Activated T-cell treated with anti-CD3 and anti-CD28 coated beads, Interleukin-2, amount 50 U/mL, for 4 hours (primary cell): Measurements from ENCODE around the gene BDNF. TPM values are rescaled to one million over a fixed set of nuclear protein-coding genes. Genes with fewer than 3 reads are reported as not detected.

ENCODE experiments used
- ATAC-seq, 2 donors: fragments of 200-7000 bp; cut with Tn5 transposase; one replicate each; pipeline ENCODE4 v1.10.0; 2021
- DNase-seq: peaks from one replicate; pipeline ENCODE4 v3.0.0-alpha.2; 2020
- H3K27me3 Mint-ChIP-seq: one replicate; pipeline ENCODE4 v1.8.0; 2021; ENCODE audit warnings: low read depth, mixed read lengths
- H3K36me3 Mint-ChIP-seq: one replicate; pipeline ENCODE4 v1.8.0; 2022; ENCODE audit warnings: mixed read lengths; ENCODE audit not compliant: insufficient read depth
- H3K4me1 Mint-ChIP-seq: one replicate; pipeline ENCODE4 v1.8.0; 2021; ENCODE audit warnings: low read depth, mixed read lengths
- H3K4me3 Mint-ChIP-seq: one replicate; pipeline ENCODE4 v1.8.0; 2021; ENCODE audit warnings: mild to moderate bottlenecking, moderate library complexity, mixed read lengths
- H3K9me3 Mint-ChIP-seq: one replicate; pipeline ENCODE4 v1.8.0; 2021; ENCODE audit warnings: mixed read lengths
- total RNA-seq, 3 donors: library from RNA; stranded (reverse); gene quantifications; one replicate each; pipeline ENCODE4 v1.2.1, GENCODE V29; 2021

BDNF gene
- total RNA-seq, 3 donors from 2014 or later: 0.05 TPM; not detected in 2

DNA sequence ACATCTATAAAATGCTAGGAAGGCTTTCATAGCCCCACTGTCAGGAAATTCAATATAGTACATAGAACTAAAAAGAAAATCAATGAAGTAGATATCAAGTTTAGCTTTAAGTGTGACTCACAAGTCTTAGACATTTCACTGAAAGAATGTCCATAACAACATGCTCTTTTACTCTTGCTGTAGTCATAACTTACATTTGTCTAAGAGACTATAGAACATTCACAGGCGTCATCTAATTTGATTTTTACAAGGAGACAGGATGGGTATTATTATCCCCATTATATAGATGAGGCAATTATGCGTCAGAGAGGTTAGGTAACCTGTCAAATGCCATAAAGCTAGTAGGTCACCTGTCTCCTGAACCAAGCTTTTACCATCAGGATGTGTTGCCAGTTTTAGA, 36.9 kb downstream of the BDNF start:
- Mint-ChIP-seq H3K27me3 (no peaks in the 10 kb centered on the region), H3K4me3 (no peak overlapping the region), H3K36me3 (peaks cover 15% of the 10 kb centered on the region), H3K9me3 (peaks cover 13% of the 10 kb centered on the region), H3K4me1 (no peaks in the 10 kb centered on the region)
- DNase-seq: no peak
- no peak for ATAC-seq

DNA sequence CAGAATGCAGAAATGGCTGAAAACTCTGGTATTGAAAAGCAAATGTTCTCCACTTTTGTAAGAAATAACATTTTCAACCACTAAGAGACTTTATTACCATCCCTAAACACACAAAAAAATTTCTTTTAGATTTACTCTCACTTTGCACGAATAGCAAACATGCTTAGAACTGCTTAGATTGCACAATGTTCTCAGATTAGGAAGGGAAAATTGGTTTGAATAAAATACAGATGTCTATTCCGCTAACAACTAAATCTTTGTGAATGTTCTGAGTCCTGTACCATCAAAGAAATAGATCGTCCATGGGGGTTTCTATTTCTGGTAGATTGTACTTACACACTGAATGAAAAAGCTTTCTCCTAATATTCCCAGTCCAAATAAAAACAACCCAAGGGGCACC, 40.1 kb downstream of the BDNF start:
- DNase-seq: no peak
- Mint-ChIP-seq H3K27me3 (no peaks in the 10 kb centered on the region), H3K4me3 (no peak overlapping the region), H3K9me3 (peaks cover 12% of the 10 kb centered on the region), H3K4me1 (no peaks in the 10 kb centered on the region), H3K36me3 (peaks cover 20% of the 10 kb centered on the region)
- ATAC-seq: no peak

DNA sequence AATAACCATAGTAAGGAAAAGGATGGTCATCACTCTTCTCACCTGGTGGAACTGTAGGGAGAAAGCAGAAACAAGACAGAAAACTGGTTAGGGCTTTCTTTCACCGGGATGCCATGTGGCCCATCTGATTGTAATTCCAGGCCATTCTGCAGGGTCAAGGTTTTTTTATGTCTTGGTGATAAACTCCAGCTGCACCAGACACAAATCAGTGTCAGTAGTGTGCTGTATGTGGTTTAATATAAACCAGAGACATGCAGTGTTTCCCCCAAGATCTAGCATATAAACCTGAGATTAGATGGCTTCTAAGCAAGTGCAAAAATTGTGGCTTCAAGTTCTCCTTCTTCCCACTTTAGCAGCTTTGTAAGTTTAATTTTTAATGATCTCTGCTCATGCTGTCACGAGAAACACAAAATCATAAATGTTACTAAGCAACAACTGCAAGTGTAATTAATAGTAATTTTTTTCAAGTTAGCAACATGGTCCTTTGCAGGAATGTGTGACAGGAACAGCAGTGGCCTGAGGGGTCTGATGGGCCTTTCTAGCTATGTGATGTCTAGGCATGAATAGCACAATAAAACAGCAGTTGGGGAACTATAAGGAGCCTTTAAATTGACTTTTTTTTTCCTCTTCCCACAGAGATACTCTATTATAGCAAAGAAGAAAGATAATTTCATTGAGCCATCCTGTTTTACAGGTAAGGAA, 41.6 kb downstream of the BDNF start:
- Mint-ChIP-seq H3K4me1 (no peaks in the 10 kb centered on the region), H3K4me3 (no peak overlapping the region), H3K27me3 (no peaks in the 10 kb centered on the region), H3K36me3 (peaks cover 21% of the 10 kb centered on the region), H3K9me3 (peaks cover 12% of the 10 kb centered on the region)
- no peak for ATAC-seq
- no peak for DNase-seq

DNA sequence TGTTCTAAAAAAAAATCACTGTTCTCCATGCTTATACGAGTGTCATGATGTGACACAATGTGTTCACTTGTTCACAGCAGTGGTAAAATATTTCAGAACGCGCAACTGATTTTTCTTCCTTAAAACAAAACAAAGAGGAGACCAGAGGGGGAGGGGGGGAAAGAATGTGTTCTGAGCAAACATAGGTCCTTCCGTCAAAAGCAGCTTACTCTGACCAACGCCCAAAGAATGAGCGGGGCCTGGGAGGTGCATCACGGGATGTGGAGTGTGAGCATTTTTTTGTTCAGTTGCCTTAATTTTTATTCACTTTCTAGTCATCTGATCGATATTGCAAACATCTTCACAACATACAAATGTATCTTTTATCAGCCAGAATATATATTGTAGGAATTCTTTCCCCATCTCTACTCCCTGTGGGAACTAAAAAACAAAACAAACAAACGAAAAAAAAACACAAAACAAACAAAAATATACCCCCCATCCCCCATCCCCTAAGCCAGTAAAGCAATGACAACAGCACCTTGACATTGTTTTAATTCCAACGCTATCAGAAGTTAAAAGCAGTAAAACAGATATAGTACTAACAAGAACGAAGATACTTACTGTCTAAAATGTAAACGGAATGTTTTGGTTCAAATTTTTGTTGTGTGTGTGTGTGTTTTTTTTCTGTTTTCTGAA, 43.3 kb downstream of the BDNF start:
- ATAC-seq (no peak), DNase-seq (no peak)
- H3K9me3 Mint-ChIP-seq: peaks cover 12% of the 10 kb centered on the region
- peaks cover 17% of the 10 kb centered on the region for H3K36me3 Mint-ChIP-seq
- H3K4me1 Mint-ChIP-seq: no peaks in the 10 kb centered on the region
- H3K4me3 Mint-ChIP-seq: no peak overlapping the region
- H3K27me3 Mint-ChIP-seq: no peaks in the 10 kb centered on the region

DNA sequence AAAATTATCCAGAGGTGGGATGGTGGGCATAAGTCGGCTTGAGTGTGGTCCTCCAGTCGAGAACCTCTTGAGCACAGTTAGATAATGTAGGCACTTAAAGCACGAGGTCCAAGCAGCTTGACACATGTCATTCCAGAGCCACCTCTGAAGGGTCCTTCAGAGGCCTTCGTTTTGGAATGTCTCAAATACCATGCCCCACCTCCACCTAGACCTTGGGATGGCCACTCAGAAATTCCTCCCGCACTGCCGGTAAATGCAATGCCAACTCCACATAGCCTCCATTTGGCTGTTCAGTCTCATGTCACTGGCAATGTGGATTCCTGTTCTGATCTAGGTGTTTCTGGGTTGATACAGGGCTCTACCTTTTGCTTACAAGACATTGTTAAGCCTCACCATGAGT, 43.9 kb downstream of the BDNF start:
- no peak for ATAC-seq
- H3K4me3 Mint-ChIP-seq: no peak overlapping the region
- H3K36me3 Mint-ChIP-seq: peaks cover 12% of the 10 kb centered on the region
- no peak for DNase-seq
- peaks cover 8% of the 10 kb centered on the region for H3K9me3 Mint-ChIP-seq
- H3K4me1 Mint-ChIP-seq: no peaks in the 10 kb centered on the region
- H3K27me3 Mint-ChIP-seq: no peaks in the 10 kb centered on the region

DNA sequence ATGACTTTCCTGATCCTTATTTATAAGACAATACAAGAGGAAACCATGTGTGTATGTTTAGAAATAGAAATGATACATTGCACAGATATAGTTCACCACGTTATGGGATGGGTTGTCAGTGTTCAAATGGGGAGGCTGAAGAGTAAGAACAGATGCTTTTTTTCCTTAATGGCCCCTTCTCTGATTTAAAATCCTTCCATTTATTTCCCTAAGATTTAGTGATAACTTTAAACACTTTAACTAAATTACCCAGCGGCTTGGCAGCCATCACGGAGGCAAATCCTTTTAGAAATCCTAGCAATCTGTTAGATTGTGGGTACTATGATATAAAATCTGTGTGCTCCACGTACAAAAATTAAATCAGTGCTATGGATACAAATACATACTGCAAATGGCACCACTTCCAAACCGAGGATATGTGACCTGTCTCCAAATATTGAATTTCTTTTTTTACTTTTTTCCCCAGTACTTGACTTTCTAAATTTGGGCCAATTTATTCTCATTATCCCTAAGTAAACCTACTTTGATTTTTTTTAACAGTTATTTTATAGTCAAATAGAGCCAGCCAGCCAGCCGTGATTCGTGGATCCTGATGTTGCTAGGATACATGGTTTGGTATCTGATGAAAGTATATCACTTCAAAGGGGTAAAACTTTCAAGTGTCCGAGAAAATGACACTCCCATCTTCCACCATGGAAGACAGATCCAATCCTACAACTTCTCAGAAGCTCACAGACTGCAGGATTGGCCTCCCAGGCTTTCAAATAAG, 46.1 kb downstream of the BDNF start:
- DNase-seq (no peak), ATAC-seq (no peak)
- H3K4me1 Mint-ChIP-seq: no peaks in the 10 kb centered on the region
- H3K9me3 Mint-ChIP-seq: peaks cover 7% of the 10 kb centered on the region
- no peaks in the 10 kb centered on the region for H3K27me3 Mint-ChIP-seq
- H3K36me3 Mint-ChIP-seq: peaks cover 7% of the 10 kb centered on the region
- no peak overlapping the region for H3K4me3 Mint-ChIP-seq

DNA sequence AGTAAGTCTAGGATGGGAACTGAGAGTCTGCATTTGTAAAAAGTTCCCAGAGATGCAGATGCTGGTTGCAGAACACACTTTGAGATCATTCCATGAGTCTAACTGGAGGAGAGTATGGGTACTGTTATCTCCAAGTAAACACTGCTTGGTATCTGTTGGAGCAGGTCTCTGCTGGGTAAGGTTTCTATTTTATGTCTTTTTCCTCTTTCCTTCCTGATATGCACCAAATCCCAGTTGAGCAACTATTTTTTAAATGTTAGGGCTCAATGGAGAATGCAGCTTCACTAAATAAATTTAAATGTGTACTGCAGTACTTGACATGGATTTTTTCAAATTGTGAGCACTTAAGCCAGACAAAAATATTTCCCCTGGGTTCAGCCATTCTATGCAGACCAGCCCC, 48.5 kb downstream of the BDNF start:
- Mint-ChIP-seq H3K9me3 (no peaks in the 10 kb centered on the region), H3K4me1 (no peaks in the 10 kb centered on the region), H3K27me3 (no peaks in the 10 kb centered on the region), H3K4me3 (no peak overlapping the region), H3K36me3 (peaks cover 2% of the 10 kb centered on the region)
- no peak for DNase-seq
- no peak for ATAC-seq

DNA sequence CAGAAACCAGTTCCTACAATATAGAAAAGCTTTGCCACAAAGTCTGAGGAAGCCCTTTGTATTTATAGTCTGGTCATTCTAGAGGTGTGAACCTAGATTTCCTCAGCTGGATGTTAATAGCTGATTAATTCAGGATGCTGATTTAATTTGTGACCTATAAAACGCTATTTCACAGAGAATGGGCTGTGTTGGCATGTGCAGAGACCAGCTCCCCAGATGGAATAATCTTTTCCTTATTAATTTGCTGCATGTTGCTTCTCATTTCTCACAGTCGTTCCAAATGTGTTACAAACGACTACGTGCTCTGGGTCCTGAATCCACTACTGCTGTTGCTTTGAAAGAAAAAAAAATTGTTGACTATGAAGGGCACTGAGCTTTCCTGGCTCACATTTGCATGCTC, 49.3 kb downstream of the BDNF start:
- H3K27me3 Mint-ChIP-seq: no peaks in the 10 kb centered on the region

DNA sequence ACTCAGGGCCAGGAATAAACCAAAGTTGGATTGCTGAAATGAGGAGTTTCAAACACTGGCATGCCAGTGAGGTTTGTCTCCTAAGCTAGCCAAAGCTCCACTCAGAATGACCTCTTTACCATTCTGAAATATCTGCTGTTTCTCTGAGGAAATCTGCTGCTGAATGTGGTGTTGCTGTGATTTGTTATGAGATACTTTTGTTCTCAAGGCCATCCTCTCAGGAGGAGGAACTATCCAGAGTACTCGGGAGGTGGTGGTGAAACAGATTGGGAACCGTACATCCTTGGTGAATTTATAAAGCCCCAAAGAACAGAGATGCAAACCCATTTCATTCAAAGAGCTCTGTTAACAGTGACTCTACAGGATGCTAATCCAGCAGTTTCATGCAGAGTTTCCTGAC, 50.5 kb downstream of the BDNF start:
- no peaks in the 10 kb centered on the region for H3K9me3 Mint-ChIP-seq
- H3K4me3 Mint-ChIP-seq: no peak overlapping the region
- H3K36me3 Mint-ChIP-seq: peaks cover 2% of the 10 kb centered on the region
- no peak for DNase-seq
- no peak for ATAC-seq
- H3K4me1 Mint-ChIP-seq: no peaks in the 10 kb centered on the region
- no peaks in the 10 kb centered on the region for H3K27me3 Mint-ChIP-seq

More for the DNA sequence above, 49.3 kb downstream of the BDNF start:
- peaks cover 1% of the 10 kb centered on the region for H3K36me3 Mint-ChIP-seq
- H3K9me3 Mint-ChIP-seq: no peaks in the 10 kb centered on the region
- no peaks in the 10 kb centered on the region for H3K4me1 Mint-ChIP-seq
- H3K4me3 Mint-ChIP-seq: no peak overlapping the region
- DNase-seq: no peak
- no peak for ATAC-seq

DNA sequence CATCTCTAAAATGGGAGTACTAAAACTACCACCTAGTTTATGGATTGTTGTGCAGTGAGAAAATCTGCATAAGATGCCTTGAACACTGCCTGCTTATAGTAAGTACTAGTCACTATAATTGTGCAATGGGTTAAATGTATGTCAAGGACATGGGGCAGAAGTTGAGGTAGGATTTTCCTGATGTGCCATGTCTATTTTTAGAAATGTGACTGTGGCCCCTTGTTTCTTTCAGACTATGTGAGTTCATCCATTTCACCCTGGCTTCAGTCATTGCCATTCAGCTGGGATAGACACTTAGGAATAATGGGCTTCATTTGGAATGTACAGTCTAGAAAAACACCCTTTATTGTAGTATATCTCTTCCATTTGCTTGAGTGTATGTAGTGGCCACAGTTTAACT, 51.4 kb downstream of the BDNF start:
- Mint-ChIP-seq H3K36me3 (peaks cover 2% of the 10 kb centered on the region), H3K9me3 (no peaks in the 10 kb centered on the region), H3K27me3 (no peaks in the 10 kb centered on the region), H3K4me1 (no peaks in the 10 kb centered on the region), H3K4me3 (no peak overlapping the region)
- no peak for DNase-seq
- no peak for ATAC-seq

DNA sequence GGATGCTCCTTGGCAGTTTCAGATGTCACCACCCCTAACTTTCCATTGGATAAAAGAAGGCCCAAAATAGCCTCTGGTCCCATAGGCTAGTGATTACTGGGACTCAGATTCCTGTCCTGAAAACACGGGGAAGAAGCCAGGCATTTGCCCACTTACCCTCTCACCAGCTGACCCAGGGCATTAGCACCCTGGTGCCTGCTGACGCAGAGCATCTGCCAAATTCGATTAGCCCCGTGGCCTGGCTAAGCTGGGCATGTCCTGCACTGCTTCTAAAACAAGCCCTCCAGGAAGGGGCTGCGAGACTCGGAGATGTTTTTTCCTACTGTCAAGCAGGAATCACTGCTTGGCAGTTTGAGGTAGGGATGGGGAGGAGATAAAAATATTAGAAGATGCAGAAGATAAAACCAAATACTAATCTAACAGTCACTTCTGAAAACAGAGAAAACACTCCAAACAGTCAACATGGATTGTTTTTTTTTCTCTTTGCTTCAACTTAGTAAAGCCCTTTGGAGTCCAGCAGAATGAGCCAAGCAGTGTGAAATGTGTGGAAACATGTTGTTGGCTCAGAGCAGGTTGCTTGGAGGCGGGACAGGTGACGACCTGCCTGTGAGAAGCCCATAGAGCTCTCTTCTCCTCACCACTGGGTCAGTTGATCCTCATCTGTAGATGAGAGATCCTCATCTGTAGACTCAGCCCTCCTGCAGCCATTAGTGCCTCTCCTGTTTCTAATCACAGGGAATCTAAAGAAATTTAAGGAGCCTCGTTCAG, 54.0 kb downstream of the BDNF start:
- DNase-seq (no peak), ATAC-seq (no peak)
- H3K4me3 Mint-ChIP-seq: no peak overlapping the region
- peaks cover 2% of the 10 kb centered on the region for H3K36me3 Mint-ChIP-seq
- H3K4me1 Mint-ChIP-seq: no peaks in the 10 kb centered on the region
- H3K9me3 Mint-ChIP-seq: no peaks in the 10 kb centered on the region
- no peaks in the 10 kb centered on the region for H3K27me3 Mint-ChIP-seq

DNA sequence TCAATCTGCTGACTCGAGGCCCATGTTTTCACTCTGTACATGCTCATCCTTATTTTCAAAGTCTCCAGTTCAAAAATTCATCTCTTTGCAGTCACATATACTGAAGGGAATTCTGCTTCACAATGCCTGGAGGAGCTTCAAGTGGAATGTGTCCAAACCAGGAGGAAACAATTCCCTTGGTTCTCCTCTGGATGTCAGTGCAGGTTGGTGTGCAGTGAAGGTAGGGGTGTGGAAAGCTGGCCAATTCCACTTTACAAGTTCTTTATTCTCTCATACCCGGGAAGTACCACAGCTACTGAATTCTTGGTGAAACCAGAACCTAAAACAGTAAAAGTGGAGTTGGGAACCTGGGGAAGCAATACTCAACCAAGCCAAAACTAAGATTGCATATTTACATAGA, 57.3 kb downstream of the BDNF start:
- Mint-ChIP-seq H3K4me1 (no peaks in the 10 kb centered on the region), H3K27me3 (no peaks in the 10 kb centered on the region), H3K4me3 (no peak overlapping the region), H3K9me3 (no peaks in the 10 kb centered on the region), H3K36me3 (peaks cover 5% of the 10 kb centered on the region)
- no peak for DNase-seq
- no peak for ATAC-seq

DNA sequence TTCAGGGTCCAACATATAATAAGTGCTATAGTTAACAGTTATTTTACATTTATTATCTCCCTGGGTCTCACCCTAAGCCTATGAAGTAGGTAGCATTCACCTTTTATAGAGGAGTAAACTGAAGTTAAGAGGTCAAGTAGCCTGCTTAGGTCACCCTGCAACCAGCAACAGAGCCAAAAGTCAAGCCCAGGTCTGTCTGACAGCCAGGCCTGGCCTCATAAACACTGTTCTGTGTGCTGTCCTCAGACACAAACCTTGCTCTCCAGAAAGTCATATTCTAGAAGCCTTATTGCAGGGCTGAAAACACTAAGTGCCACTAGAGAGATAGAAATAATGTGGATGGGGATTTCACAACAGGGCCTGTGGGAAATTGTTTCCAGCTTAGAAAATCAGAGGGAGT, 59.3 kb downstream of the BDNF start:
- H3K4me1 Mint-ChIP-seq: no peaks in the 10 kb centered on the region
- H3K27me3 Mint-ChIP-seq: no peaks in the 10 kb centered on the region
- DNase-seq (no peak), ATAC-seq (no peak)
- H3K4me3 Mint-ChIP-seq: no peak overlapping the region
- H3K36me3 Mint-ChIP-seq: peaks cover 7% of the 10 kb centered on the region
- H3K9me3 Mint-ChIP-seq: no peaks in the 10 kb centered on the region

DNA sequence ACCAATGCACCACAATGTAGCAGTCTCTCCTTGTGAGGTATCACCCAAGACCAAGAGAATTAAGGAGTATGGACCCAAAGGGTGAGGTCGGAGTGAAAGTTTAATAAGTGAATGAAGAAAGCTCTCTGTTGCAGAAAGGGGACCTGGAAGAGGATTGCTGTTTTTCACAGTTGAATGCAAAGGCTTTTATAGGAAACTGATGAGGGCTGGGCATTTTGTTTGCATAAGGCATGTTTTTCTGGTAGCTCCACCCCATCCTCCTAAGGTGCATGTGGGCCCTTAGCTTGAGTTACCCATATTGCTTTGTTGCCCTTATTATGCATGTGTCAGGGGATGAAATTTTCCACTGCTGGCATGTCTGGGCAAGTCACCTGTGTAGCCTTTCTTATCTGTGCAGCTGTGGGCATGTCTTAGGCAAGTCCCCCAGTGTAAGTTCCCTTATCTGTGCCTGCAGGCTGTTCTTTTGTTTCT, 64.7 kb downstream of the BDNF start:
- Mint-ChIP-seq H3K4me3 (no peak overlapping the region), H3K27me3 (no peaks in the 10 kb centered on the region), H3K36me3 (peaks cover 3% of the 10 kb centered on the region), H3K9me3 (peaks cover 6% of the 10 kb centered on the region), H3K4me1 (no peaks in the 10 kb centered on the region)
- ATAC-seq (no peak), DNase-seq (no peak)
